Activated naive CD4-positive, alpha-beta T cell treated with anti-CD3 and anti-CD28 coated beads for 36 hours (primary cell): ENCODE measurements around the gene COL4A1. TPM values are rescaled to one million over a fixed set of nuclear protein-coding genes. Genes with fewer than 3 reads are reported as not detected.

ENCODE experiments used
- CTCF ChIA-PET: fragments of 350-600 bp; sonication (Branson Sonifier 250); formaldehyde crosslinking; loops from one replicate; lab custom pipeline; 2021; ENCODE audit warnings: antibody characterized with exemption; lab: Charles Lee
- DNase-seq: peaks from one replicate; pipeline ENCODE4 v3.0.0-alpha.2; 2020
- H3K27ac Mint-ChIP-seq: one replicate; pipeline ENCODE4 v1.8.0; 2021; ENCODE audit warnings: mild to moderate bottlenecking, mixed read lengths
- H3K27me3 Mint-ChIP-seq: one replicate; pipeline ENCODE4 v1.8.0; 2021; ENCODE audit warnings: low read depth, mixed read lengths
- H3K36me3 Mint-ChIP-seq: one replicate; pipeline ENCODE4 v1.8.0; 2021; ENCODE audit warnings: low read depth, mixed read lengths
- H3K4me1 Mint-ChIP-seq: one replicate; pipeline ENCODE4 v1.8.0; 2021; ENCODE audit warnings: low read depth, mixed read lengths
- H3K4me3 Mint-ChIP-seq: one replicate; pipeline ENCODE4 v1.8.0; 2021; ENCODE audit warnings: mild to moderate bottlenecking, moderate library complexity, mixed read lengths
- H3K9me3 Mint-ChIP-seq: one replicate; pipeline ENCODE4 v1.8.0; 2021; ENCODE audit warnings: mixed read lengths
- intact Hi-C: fragments of 100-400 bp; cut with micrococcal nuclease; formaldehyde crosslinking; loops from one replicate; pipeline ENCODE4 v1.15.1; 2023
- total RNA-seq, 2 experiments: library from RNA; stranded (reverse); gene quantifications; one replicate each; pipeline ENCODE4 v1.2.3, GENCODE V29; 2021

Gene COL4A1
- total RNA-seq, 2 experiments from 2014 or later: 0.07 TPM; not detected in 1

DNA sequence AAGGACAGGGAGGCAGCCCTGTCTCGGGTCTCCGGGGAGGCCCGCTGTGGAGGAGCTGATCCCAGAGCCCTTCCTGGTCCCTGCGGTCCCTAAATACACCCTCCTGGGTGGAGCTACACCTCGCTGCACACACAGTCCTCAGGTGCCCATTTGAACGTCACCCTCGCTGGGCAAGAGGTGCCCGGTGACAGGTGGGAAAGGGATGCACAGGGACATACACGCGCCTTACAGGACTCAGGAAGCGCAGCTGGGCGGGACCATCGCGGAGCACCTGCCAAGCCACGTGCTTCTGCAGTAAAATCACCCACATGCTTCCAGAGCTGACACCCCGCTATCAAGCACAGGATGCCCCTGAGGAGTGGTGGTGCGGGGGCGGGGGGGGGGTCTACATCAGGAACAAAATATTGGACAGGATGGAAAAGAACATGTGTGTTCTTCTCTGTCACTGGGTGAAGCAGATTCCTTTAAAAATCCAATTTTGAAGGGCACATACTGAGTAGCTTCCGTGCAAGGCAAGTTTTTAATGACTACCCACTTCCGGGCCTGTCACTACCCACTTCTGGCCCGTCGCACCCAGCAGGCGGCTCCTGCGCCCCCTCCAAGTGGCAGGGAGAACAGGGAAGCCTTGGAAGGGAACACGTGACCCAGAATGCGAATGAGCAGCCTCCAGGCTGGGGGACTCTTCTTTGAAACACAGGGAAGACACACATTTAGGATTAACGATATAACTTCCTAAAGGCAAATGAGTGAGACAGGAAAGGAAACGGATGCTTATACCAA is 78.9 kb downstream of the COL4A1 start:
- no peaks in the 10 kb centered on the region for H3K36me3 Mint-ChIP-seq
- H3K4me3 Mint-ChIP-seq: no peak overlapping the region
- H3K27me3 Mint-ChIP-seq: peaks cover 27% of the 10 kb centered on the region
- no peaks in the 10 kb centered on the region for H3K9me3 Mint-ChIP-seq
- no peak for DNase-seq
- H3K27ac Mint-ChIP-seq: no peak overlapping the region
- CTCF ChIA-PET: interaction anchor here (0.9 kb wide), 1 partner anchor 184 kb away, joined by 4 read pairs; no protein-coding TSS in a partner anchor
- intact Hi-C loops: loop anchor here (10.0 kb wide), 1 partner anchor 1263 kb away; no protein-coding TSS in a partner anchor
- no peaks in the 10 kb centered on the region for H3K4me1 Mint-ChIP-seq

DNA sequence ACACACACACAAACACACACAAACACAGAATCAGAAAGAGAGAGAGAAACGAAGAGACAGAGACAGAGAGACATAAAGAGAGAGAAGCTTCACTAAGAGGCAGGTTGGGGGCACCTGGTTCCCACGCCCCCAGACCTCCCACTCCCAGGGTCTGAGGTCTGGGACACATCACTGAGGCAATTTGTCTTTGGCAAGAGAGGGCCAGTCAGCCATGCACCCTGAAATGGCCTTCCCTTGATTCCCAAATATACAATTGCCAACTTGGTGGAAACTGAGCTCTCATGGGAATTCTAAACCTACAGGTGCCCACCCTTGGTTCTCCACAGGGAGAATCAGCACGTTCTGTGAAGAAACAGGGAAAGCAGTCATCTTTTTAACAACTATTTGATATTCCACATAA is 79.5 kb downstream of the COL4A1 start:
- H3K4me3 Mint-ChIP-seq: no peak overlapping the region
- no peak for DNase-seq
- CTCF ChIA-PET: no interaction called here
- intact Hi-C loops: loop anchor here (10.0 kb wide), 1 partner anchor 1263 kb away; no protein-coding TSS in a partner anchor
- H3K27ac Mint-ChIP-seq: no peak overlapping the region
- no peaks in the 10 kb centered on the region for H3K36me3 Mint-ChIP-seq
- peaks cover 22% of the 10 kb centered on the region for H3K27me3 Mint-ChIP-seq
- H3K9me3 Mint-ChIP-seq: no peaks in the 10 kb centered on the region
- H3K4me1 Mint-ChIP-seq: no peaks in the 10 kb centered on the region

DNA sequence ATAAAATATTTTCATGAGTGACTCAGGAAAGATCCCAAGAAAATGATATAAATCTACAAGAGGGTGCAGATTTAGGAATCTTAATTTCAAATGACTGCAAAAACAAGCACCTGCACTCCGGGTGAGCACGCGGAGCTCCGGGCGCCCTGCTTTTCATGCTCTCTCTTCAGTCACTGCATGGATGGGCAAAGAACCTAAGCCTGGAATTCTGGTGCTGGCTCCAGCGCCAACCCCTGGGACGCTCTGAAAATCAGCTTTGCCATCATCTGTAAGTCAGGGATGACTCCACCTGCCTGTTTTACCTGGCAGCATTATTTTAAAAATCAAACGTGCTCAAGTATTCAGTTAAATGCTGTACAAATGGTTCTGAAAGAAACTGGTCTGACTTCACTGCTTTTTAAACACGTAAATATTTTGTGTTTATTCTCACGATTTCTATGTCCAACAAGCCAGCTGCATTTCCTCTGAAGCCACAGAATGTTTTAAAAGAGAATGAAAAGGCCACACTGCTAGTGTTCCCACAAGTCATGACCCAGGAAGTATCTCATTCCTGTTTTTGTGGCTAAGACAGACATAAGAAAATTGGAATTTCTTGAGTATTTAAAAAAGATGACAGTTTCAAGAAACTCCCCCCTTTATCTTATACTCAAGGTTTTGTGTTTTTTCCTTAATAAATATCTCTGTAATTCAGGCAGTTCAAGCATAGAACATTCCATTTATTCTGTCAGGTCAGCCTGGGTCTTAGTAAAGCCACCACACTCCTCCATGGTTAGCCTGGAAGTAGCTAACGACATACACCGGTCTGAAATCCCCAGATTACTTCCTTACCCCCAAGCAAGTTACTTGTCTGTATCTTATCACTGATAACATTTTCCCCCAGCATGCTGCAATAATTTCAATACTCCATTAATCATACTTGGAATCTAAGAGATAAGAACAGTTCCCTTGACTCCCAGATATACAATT is 81.1 kb downstream of the COL4A1 start:
- CTCF ChIA-PET: no interaction called here
- Mint-ChIP-seq H3K9me3 (no peaks in the 10 kb centered on the region), H3K36me3 (no peaks in the 10 kb centered on the region), H3K27me3 (peaks cover 16% of the 10 kb centered on the region), H3K4me3 (no peak overlapping the region), H3K4me1 (no peaks in the 10 kb centered on the region), H3K27ac (no peak overlapping the region)
- intact Hi-C loops: loop anchor here (10.0 kb wide), 1 partner anchor 1261 kb away; no protein-coding TSS in a partner anchor
- no peak for DNase-seq

DNA sequence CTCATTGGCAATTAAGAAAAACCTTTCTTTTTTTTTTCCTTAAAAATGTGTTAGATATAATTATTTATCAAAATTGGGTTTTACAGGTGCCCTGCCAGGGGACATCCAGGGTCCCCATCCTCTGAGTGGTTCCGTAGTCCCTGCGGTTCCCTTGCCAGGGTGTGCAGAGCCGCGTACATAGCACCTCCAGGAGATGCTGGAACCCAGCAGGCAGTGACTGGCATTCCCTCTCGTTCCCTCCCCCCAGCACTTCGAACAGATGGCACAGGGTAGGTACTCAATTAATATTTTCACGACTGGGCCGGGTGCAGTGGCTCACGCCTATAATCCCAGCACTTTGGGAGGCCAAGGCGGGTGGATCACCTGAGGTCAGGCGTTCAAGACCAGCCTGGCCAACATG is 82.0 kb downstream of the COL4A1 start:
- CTCF ChIA-PET: interaction anchor here (2.1 kb wide), 1 partner anchor 186 kb away, joined by 13 read pairs; no protein-coding TSS in a partner anchor
- no peak overlapping the region for H3K4me3 Mint-ChIP-seq
- H3K27me3 Mint-ChIP-seq: peaks cover 12% of the 10 kb centered on the region

DNA sequence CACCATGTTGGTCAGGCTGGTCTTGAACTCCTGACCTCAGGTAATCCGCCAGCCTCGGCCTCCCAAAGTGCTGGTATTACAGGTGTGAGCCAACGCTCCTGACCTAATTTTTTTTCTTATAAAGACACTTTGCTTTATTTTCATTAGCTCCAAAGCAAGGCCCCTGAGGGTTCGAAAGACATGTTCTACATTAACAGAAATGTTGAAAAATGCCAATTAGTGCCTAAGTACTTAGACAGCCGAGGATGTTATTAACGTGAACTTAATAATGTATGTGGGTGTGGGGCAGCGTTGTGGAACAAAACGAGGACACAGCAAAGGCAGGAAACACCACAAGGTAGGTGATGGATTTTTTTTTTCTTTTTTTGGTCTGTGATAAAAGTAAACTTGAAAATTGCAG is 82.4 kb downstream of the COL4A1 start:
- no peaks in the 10 kb centered on the region for H3K4me1 Mint-ChIP-seq
- DNase-seq: no peak
- H3K4me3 Mint-ChIP-seq: no peak overlapping the region
- no peaks in the 10 kb centered on the region for H3K9me3 Mint-ChIP-seq
- H3K36me3 Mint-ChIP-seq: no peaks in the 10 kb centered on the region
- H3K27me3 Mint-ChIP-seq: peaks cover 11% of the 10 kb centered on the region
- intact Hi-C loops: loop anchor here (5.0 to 10.0 kb wide), 3 partner anchors 368 to 1260 kb away; no protein-coding TSS in a partner anchor
- CTCF ChIA-PET: interaction anchor here (1.1 to 2.1 kb wide), 3 partner anchors 8 to 187 kb away, joined by 3 to 13 read pairs (median 4); no protein-coding TSS in a partner anchor
- H3K27ac Mint-ChIP-seq: no peak overlapping the region

More for the DNA sequence above, 82.0 kb downstream of the COL4A1 start:
- Mint-ChIP-seq H3K36me3 (no peaks in the 10 kb centered on the region), H3K27ac (no peak overlapping the region), H3K4me1 (no peaks in the 10 kb centered on the region), H3K9me3 (no peaks in the 10 kb centered on the region)
- intact Hi-C loops: loop anchor here (10.0 kb wide), 1 partner anchor 1260 kb away; no protein-coding TSS in a partner anchor
- no peak for DNase-seq

DNA sequence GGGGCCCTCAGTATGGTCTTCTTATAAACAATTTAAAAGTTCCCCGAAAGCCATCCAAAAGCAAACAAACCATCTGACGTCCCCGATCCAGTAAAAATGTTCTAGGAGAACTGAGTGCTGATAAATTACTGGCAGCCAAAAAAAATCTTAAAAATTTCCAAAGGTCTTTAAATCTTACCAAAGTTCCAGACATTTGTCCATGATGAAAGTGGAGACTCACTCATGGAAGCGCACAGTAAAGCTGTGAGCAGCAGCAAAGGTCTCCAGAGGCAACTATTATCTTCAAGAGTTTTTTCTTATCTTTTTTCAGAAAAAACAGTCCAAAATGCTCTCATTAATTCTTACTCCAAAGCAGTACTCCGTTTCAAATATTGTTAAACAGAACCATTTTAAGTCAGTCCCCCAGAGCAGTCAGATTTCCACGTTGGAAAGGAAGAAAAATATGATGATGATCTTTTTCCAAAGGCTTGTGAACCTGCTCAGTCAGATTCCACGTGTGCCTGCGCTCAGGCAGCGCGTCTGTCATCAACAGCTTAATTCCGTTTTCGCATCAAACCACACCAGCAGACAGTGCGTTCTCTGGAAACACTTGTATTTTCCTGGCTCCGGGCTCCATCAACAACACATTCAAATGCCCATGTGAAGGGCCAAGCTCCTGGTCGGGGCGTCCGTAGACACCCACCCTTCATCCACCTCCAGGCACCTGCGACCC is 85.4 kb downstream of the COL4A1 start:
- Mint-ChIP-seq H3K9me3 (no peaks in the 10 kb centered on the region), H3K36me3 (no peaks in the 10 kb centered on the region), H3K27me3 (peaks cover 14% of the 10 kb centered on the region), H3K27ac (no peak overlapping the region), H3K4me3 (no peak overlapping the region), H3K4me1 (no peaks in the 10 kb centered on the region)
- no peak for DNase-seq
- intact Hi-C loops: loop anchor here (1.0 to 10.0 kb wide), 5 partner anchors 191 to 1257 kb away; no protein-coding TSS in a partner anchor
- CTCF ChIA-PET: interaction anchor here (1.0 to 3.8 kb wide), 10 partner anchors 17 to 234 kb away, joined by 3 to 33 read pairs (median 4); no protein-coding TSS in a partner anchor

DNA sequence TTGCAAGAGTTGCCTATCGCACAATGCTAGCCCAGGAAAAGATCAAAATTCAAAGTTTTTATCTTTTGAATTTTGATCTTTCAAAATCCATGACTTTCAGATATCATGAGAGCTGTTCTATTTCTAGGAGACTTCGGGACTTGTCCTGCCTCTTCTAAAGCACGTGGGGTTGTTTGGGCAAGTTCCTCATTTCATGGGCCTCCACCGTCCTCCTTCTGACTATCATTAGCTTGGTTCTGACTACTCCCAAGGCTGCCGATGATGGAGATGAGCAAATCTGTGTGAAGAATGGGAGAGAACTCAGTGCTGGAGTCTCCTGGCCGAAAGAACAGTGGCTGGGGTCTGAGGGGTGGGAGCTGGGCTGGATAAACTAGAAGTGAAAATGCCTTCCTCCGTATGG is 86.5 kb downstream of the COL4A1 start:
- H3K27me3 Mint-ChIP-seq: peaks cover 10% of the 10 kb centered on the region
- H3K4me1 Mint-ChIP-seq: no peaks in the 10 kb centered on the region
- no peaks in the 10 kb centered on the region for H3K36me3 Mint-ChIP-seq
- no peaks in the 10 kb centered on the region for H3K9me3 Mint-ChIP-seq
- intact Hi-C loops: loop anchor here (5.0 to 10.0 kb wide), 3 partner anchors 372 to 1256 kb away; no protein-coding TSS in a partner anchor
- DNase-seq: no peak
- H3K4me3 Mint-ChIP-seq: no peak overlapping the region
- H3K27ac Mint-ChIP-seq: no peak overlapping the region
- CTCF ChIA-PET: interaction anchor here (1.7 to 3.8 kb wide), 2 partner anchors 191 to 224 kb away, joined by 5 to 33 read pairs; no protein-coding TSS in a partner anchor

DNA sequence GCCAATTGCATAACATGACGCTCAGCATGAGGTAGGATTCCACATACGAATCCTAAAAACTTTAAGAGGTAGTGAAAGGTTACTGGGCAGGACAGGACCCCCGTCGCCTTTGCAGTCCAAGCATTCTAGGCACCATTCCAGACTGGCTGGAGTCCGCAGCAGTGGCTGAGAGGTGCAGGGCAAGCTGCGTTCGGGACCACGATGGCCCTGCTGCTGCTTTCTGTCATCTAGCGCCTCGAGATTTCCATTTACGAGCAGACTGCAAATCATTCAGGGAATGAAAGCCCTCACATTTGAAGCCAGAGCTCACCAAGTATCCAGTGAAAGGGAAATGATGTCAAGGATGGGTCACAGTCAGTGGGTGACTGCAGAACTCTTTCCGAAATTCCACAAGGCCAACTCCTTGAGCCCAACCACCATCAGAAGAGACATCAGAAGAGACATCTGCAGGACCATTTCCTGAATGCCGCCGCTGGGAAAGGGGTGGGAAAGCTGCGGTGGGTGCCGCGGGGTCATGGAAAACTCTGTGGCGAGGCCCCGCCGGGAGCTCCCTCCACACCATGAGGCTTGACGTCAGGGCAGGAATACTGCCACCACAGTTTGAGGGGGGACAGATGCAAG is 88.3 kb downstream of the COL4A1 start:
- CTCF ChIA-PET: interaction anchor here (0.6 to 3.8 kb wide), 2 partner anchors 192 to 278 kb away, joined by 3 to 33 read pairs; no protein-coding TSS in a partner anchor
- no peak overlapping the region for H3K27ac Mint-ChIP-seq
- no peaks in the 10 kb centered on the region for H3K9me3 Mint-ChIP-seq
- peaks cover 16% of the 10 kb centered on the region for H3K27me3 Mint-ChIP-seq
- intact Hi-C loops: no loop called here
- H3K36me3 Mint-ChIP-seq: no peaks in the 10 kb centered on the region
- no peak for DNase-seq
- H3K4me3 Mint-ChIP-seq: no peak overlapping the region
- no peaks in the 10 kb centered on the region for H3K4me1 Mint-ChIP-seq

DNA sequence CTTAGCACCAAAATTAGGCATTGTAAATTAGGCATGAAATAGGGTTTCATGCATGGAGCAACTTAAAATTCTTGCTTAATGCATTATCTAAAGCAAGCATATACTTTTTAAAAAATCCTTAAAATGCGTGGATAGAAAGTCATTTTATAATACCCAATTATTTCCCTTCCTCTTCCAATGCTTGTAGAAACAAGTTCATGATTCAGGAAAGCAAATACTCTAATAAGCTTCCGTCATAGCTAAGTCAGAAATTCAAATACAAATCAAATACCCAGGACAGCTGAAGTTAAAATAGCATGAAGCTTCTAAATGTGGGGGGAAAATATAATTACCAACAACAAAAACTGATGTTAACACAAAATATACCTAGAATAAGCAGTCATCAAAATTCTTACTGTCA is 89.1 kb downstream of the COL4A1 start:
- Mint-ChIP-seq H3K4me1 (no peaks in the 10 kb centered on the region), H3K36me3 (no peaks in the 10 kb centered on the region), H3K9me3 (no peaks in the 10 kb centered on the region), H3K27ac (no peak overlapping the region), H3K27me3 (peaks cover 16% of the 10 kb centered on the region), H3K4me3 (no peak overlapping the region)
- CTCF ChIA-PET: interaction anchor here (1.3 kb wide), 1 partner anchor 194 kb away, joined by 6 read pairs; no protein-coding TSS in a partner anchor
- intact Hi-C loops: no loop called here
- no peak for DNase-seq

DNA sequence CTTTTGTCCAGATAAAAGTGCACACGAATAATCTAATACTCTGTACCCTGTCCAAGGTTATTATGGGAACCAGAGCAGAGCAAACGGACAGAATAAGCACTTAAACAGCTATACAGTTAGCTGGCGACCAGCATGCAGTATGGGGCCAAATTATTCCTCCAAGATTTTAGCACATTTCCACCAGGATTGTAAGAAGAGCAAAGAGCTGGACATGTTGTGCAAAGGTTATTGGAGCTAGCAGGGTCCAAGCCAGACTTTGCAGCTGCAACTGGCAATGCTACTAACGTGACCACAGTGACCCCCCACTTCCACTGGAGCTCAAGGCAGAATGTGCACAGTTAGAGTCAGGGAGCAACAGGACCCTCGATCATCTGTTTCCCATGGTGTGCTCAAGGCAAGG is 89.9 kb downstream of the COL4A1 start:
- peaks cover 15% of the 10 kb centered on the region for H3K27me3 Mint-ChIP-seq
- no peak overlapping the region for H3K4me3 Mint-ChIP-seq
- H3K27ac Mint-ChIP-seq: no peak overlapping the region
- intact Hi-C loops: no loop called here
- no peaks in the 10 kb centered on the region for H3K9me3 Mint-ChIP-seq
- H3K4me1 Mint-ChIP-seq: no peaks in the 10 kb centered on the region
- CTCF ChIA-PET: interaction anchor here (1.3 kb wide), 1 partner anchor 195 kb away, joined by 6 read pairs; no protein-coding TSS in a partner anchor
- DNase-seq: no peak
- H3K36me3 Mint-ChIP-seq: no peaks in the 10 kb centered on the region
